Common myeloid progenitor, CD34-positive (primary cell): ENCODE measurements around the gene RNF212.

Source experiments
- CTCF ChIA-PET: fragments of 350-600 bp; sonication (Branson Sonifier 250); formaldehyde crosslinking; loops from one replicate; lab custom pipeline; 2021; ENCODE audit warnings: antibody characterized with exemption; lab: Charles Lee
- POLR2A ChIA-PET: fragments of 350-600 bp; sonication (Branson Sonifier 250); formaldehyde crosslinking; loops from one replicate; lab custom pipeline; 2021; ENCODE audit warnings: antibody characterized with exemption; lab: Charles Lee
- DNase-seq, 3 donors: peaks; one replicate each; pipeline versions ENCODE4 v3.0.0 to v3.0.0-alpha.2; 2013
- H3K27ac ChIP-seq, 2 experiments: 1 replicate in 1 of 2; 2 replicates in 1 of 2; pipeline ENCODE4 v1.7.0; 2013; ENCODE audit warnings: inconsistent platforms in 2 of 2, low read length in 2 of 2, mild to moderate bottlenecking in 2 of 2, low read depth in 1 of 2, moderate library complexity in 1 of 2; ENCODE audit not compliant: severe bottlenecking in 2 of 2, insufficient read depth in 1 of 2, poor library complexity in 1 of 2
- H3K27me3 ChIP-seq, 5 experiments: replicated peaks in 2 of 5; 1 replicate in 3 of 5; 2 replicates in 2 of 5; pipeline versions ENCODE4 v1.6.1 to v1.7.0; 2013; ENCODE audit warnings: low read length in 4 of 5, mild to moderate bottlenecking in 2 of 5, moderate library complexity in 2 of 5, inconsistent platforms in 1 of 5; ENCODE audit not compliant: insufficient read depth in 5 of 5, control insufficient read depth in 4 of 5
- H3K36me3 ChIP-seq, 4 experiments: 1 replicate in 2 of 4; 2 replicates in 2 of 4; pipeline versions ENCODE4 v1.6.1 to v1.7.0; 2013; ENCODE audit warnings: low read length in 3 of 4, control low read depth in 1 of 4, mild to moderate bottlenecking in 1 of 4; ENCODE audit not compliant: control insufficient read depth in 4 of 4, insufficient read depth in 4 of 4
- H3K4me1 ChIP-seq, 4 experiments: 1 replicate in 3 of 4; 2 replicates in 1 of 4; pipeline versions ENCODE4 v1.6.1 to v1.7.1; 2013; ENCODE audit warnings: low read length in 3 of 4, mild to moderate bottlenecking in 3 of 4, control low read depth in 1 of 4, inconsistent platforms in 1 of 4, moderate library complexity in 1 of 4; ENCODE audit not compliant: control insufficient read depth in 4 of 4, insufficient read depth in 4 of 4; ENCODE audit errors: control extremely low read depth in 1 of 4
- H3K4me3 ChIP-seq, 7 experiments: 1 replicate in 4 of 7; 2 replicates in 3 of 7; pipeline versions ENCODE4 v1.5.1 to v1.7.0; 2013; ENCODE audit warnings: mild to moderate bottlenecking in 7 of 7, low read length in 6 of 7, moderate library complexity in 6 of 7, inconsistent platforms in 2 of 7, low read depth in 2 of 7, control low read depth in 1 of 7; ENCODE audit not compliant: insufficient read depth in 4 of 7, control insufficient read depth in 1 of 7; ENCODE audit errors: extremely low read depth in 1 of 7
- H3K9me3 ChIP-seq, 5 experiments: 1 replicate in 4 of 5; 2 replicates in 1 of 5; pipeline versions ENCODE4 v1.6.1 to v1.7.1; 2013; ENCODE audit warnings: low read length in 4 of 5, mild to moderate bottlenecking in 2 of 5, inconsistent platforms in 1 of 5, low read depth in 1 of 5, moderate library complexity in 1 of 5; ENCODE audit not compliant: control insufficient read depth in 4 of 5, insufficient read depth in 2 of 5; ENCODE audit errors: control extremely low read depth in 1 of 5
- WGBS: methylation state at CpG from one replicate; pipeline ENCODE4 v1.1.5; 2013; ENCODE audit not compliant: insufficient coverage; 5-methylcytosine and 5-hydroxymethylcytosine counted together

The RNF212 gene

GRCh38 chr4:1109333-1109732 lies 4.0 kb downstream of the RNF212 start:
- WGBS = 92% methylated on average over 2 of the region's 2 CpGs
- ChIA-PET CTCF (interaction anchor here (0.9 kb wide), 1 partner anchor 9 kb away, joined by 4 read pairs; no protein-coding TSS in a partner anchor), POLR2A (interaction anchor here (0.6 kb wide), 1 partner anchor 9 kb away, joined by 4 read pairs; no protein-coding TSS in a partner anchor)
- Histone ChIP-seq H3K27me3 (peaks cover 0 to 41% (median 6%) of the 10 kb centered on the region in 5 experiments), H3K27ac (no peak overlapping the region), H3K9me3 (no peaks in the 10 kb centered on the region), H3K36me3 (no peaks in the 10 kb centered on the region), H3K4me1 (no peaks in the 10 kb centered on the region), H3K4me3 (no peak overlapping the region)
- DNase-seq = no peak

GRCh38 chr4:1105662-1106061 lies 7.7 kb downstream of the RNF212 start:
- no peak overlapping the region for H3K4me3 ChIP-seq
- DNase-seq = no peak
- no peak overlapping the region for H3K27ac ChIP-seq
- H3K27me3 ChIP-seq = peaks cover 0 to 14% (median 6%) of the 10 kb centered on the region in 5 experiments
- ChIA-PET POLR2A (no interaction called here), CTCF (interaction anchor here (1.2 kb wide), 1 partner anchor 11 kb away, joined by 3 read pairs; no protein-coding TSS in a partner anchor)
- H3K9me3 ChIP-seq = no peaks in the 10 kb centered on the region
- no peaks in the 10 kb centered on the region for H3K36me3 ChIP-seq
- 92% methylated on average over 7 of the region's 10 CpGs for WGBS
- no peaks in the 10 kb centered on the region for H3K4me1 ChIP-seq

- POLR2A ChIA-PET = no interaction called here
- H3K36me3 ChIP-seq = no peaks in the 10 kb centered on the region
- no peak overlapping the region for H3K4me3 ChIP-seq
- peaks cover 0 to 8% (median 3%) of the 10 kb centered on the region in 5 experiments for H3K27me3 ChIP-seq
- H3K27ac ChIP-seq = no peak overlapping the region
- H3K4me1 ChIP-seq = no peaks in the 10 kb centered on the region
- no peak for DNase-seq
- 81% methylated on average over 11 of the region's 12 CpGs for WGBS
- CTCF ChIA-PET = no interaction called here
- no peaks in the 10 kb centered on the region for H3K9me3 ChIP-seq
These were observed 8.3 kb downstream of the RNF212 start for GRCh38 chr4:1105067-1105466.

GRCh38 chr4:1104647-1105046 lies 8.7 kb downstream of the RNF212 start:
- peaks cover 0 to 5% (median 0%) of the 10 kb centered on the region in 5 experiments for H3K27me3 ChIP-seq
- H3K36me3 ChIP-seq = no peaks in the 10 kb centered on the region
- no peak for DNase-seq
- no peak overlapping the region for H3K27ac ChIP-seq
- no peak overlapping the region for H3K4me3 ChIP-seq
- 100% methylated on average over 4 of the region's 8 CpGs for WGBS
- ChIA-PET CTCF (no interaction called here), POLR2A (no interaction called here)
- no peaks in the 10 kb centered on the region for H3K9me3 ChIP-seq
- H3K4me1 ChIP-seq = no peaks in the 10 kb centered on the region

- ChIA-PET CTCF (no interaction called here), POLR2A (interaction anchor here (0.6 kb wide), 1 partner anchor 10 kb away, joined by 4 read pairs; no protein-coding TSS in a partner anchor)
- no peak for DNase-seq
- no peak overlapping the region for H3K27ac ChIP-seq
- 93% methylated on average over 26 of the region's 27 CpGs for WGBS
- H3K27me3 ChIP-seq = no peaks in the 10 kb centered on the region
- H3K4me1 ChIP-seq = no peaks in the 10 kb centered on the region
- no peak overlapping the region for H3K4me3 ChIP-seq
- no peaks in the 10 kb centered on the region for H3K36me3 ChIP-seq
- H3K9me3 ChIP-seq = no peaks in the 10 kb centered on the region
These were observed 13.6 kb downstream of the RNF212 start for GRCh38 chr4:1099684-1100335.

- DNase-seq = no peak
- no peaks in the 10 kb centered on the region for H3K4me1 ChIP-seq
- ChIA-PET CTCF (no interaction called here), POLR2A (no interaction called here)
- H3K9me3 ChIP-seq = no peaks in the 10 kb centered on the region
- no peak overlapping the region for H3K27ac ChIP-seq
- H3K4me3 ChIP-seq = no peak overlapping the region
- no peaks in the 10 kb centered on the region for H3K36me3 ChIP-seq
- 95% methylated on average over 9 of the region's 9 CpGs for WGBS
- no peaks in the 10 kb centered on the region for H3K27me3 ChIP-seq
These were observed 14.1 kb downstream of the RNF212 start for GRCh38 chr4:1099270-1099669.

GRCh38 chr4:1098311-1098925 lies 14.9 kb downstream of the RNF212 start:
- Histone ChIP-seq H3K9me3 (no peaks in the 10 kb centered on the region), H3K27me3 (no peaks in the 10 kb centered on the region), H3K27ac (no peak overlapping the region), H3K36me3 (no peaks in the 10 kb centered on the region), H3K4me1 (peaks cover 0 to 2% (median 0%) of the 10 kb centered on the region in 4 experiments), H3K4me3 (no peak overlapping the region)
- DNase-seq = no peak
- CTCF ChIA-PET = no interaction called here
- WGBS = 96% methylated on average over 4 of the region's 8 CpGs
- POLR2A ChIA-PET = no interaction called here
